Choroid plexus epithelial cell (primary cell): ENCODE data around the gene BCAN.

Experiments used
- DNase-seq: peaks from one replicate; pipeline ENCODE4 v3.0.0-alpha.2; 2010; ENCODE audit warnings: low read depth
- H3K4me3 ChIP-seq: 2 replicates; pipeline ENCODE4 v1.5.1; 2011; ENCODE audit warnings: low read depth, mild to moderate bottlenecking, control low read depth, low read length, moderate library complexity
- TF ChIP-seq, protein P1 (sequence below): conservative IDR thresholded peaks from 2 replicates; pipeline ENCODE4 v1.5.1; 2011; ENCODE audit warnings: low read depth, mild to moderate bottlenecking, control low read depth, inconsistent platforms, low read length, moderate library complexity

Gene BCAN

DNA sequence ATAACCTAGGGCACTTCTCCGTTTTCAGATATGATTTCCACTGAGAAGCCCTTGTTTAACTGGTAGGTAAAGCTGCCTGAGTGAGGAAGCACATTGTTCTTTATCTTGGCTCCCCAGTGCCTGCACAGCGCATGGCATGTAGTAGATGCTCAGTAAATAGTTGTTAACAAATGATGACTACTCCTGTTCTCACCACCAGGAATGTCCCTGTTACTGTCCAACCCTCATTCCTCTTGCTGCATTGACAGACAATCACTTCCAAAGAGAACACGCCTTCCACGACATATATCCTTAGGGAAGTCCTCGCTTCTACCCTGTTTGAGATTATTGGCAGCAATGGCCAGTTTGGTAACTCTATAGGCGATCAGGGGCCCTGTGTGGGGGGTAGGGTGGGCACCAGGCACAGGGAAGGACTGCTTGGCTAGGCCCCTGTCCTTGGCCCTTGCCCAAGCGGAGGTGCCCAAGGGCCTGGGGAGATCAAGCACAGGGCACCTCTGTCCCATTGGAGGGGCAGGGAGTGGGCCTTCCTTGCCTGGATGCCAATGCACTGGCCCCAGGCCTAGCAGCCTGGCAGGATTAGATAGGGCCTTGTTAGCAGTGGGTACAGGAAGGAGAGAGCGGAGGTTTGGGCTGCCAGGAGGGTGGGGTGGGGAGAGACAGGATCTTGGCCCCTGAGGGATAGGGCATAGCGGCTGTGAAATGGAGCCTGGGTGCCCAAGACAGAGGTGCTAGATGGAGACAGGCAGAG, 25.1 kb downstream of the BCAN start:
- TF ChIP-seq, protein P1, sequence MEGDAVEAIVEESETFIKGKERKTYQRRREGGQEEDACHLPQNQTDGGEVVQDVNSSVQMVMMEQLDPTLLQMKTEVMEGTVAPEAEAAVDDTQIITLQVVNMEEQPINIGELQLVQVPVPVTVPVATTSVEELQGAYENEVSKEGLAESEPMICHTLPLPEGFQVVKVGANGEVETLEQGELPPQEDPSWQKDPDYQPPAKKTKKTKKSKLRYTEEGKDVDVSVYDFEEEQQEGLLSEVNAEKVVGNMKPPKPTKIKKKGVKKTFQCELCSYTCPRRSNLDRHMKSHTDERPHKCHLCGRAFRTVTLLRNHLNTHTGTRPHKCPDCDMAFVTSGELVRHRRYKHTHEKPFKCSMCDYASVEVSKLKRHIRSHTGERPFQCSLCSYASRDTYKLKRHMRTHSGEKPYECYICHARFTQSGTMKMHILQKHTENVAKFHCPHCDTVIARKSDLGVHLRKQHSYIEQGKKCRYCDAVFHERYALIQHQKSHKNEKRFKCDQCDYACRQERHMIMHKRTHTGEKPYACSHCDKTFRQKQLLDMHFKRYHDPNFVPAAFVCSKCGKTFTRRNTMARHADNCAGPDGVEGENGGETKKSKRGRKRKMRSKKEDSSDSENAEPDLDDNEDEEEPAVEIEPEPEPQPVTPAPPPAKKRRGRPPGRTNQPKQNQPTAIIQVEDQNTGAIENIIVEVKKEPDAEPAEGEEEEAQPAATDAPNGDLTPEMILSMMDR = no peak
- no peak for DNase-seq
- H3K4me3 ChIP-seq = no peak overlapping the region

DNA sequence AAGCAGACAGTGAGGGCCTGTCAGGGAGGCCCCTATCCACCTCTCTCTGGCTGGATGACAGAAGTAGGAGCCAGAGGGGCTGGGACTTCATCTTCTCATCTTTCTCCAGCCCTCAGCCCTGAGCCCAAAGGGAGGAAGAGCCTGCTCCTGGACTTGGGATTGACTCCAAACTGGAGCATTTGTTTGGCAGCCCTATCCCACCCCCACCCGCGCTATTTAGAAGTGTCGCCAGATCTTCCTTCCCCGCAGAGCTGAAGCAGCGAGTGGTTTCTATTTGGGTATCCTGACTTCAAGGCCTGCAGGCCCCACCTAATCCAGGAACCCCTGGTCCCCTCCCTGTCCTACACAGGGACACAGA, 25.7 kb downstream of the BCAN start:
- DNase-seq = no peak
- no peak overlapping the region for H3K4me3 ChIP-seq
- TF ChIP-seq, protein P1 = no peak

DNA sequence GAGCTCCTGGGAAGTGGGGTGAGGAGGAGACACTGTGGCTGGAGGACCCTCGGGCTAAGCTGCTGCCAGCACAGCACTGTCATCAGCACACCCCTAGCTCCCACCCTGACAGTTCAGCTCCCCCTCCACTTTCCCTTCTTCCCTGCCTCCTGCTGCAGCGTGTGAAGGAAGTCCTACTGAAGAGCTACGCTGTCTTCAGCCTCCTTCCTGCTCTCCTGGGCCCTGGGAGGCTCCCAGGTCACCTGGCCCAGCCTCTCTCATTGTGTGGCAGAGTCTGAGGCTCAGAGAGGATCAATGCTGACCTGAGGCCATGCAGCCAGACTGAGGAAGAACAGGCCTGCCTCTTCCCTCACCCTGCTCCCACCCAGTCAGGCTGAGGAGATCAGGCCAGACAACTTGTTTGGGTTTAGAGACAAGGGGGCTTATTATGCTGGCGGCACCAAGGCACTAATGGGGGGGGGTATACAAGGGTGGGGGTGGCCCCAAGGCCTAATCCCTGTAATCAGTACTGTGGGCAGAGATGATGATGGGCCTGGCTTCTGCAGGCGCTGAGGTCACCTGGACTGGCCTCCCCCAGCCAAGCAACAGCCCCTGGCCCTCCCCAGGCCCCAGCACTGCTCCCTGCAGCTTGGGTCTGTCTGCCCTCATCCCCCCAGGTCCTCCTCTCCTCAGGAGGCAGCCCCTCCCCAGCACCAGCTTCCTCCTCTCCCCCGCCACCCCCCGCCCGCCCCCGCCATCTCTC, 26.2 kb downstream of the BCAN start:
- TF ChIP-seq, protein P1 = no peak
- no peak overlapping the region for H3K4me3 ChIP-seq
- DNase-seq = no peak

GRCh38 chr1:156668801-156669637, 27.1 kb downstream of the BCAN start:
- TF ChIP-seq, protein P1 = no peak
- no peak overlapping the region for H3K4me3 ChIP-seq
- no peak for DNase-seq

DNA sequence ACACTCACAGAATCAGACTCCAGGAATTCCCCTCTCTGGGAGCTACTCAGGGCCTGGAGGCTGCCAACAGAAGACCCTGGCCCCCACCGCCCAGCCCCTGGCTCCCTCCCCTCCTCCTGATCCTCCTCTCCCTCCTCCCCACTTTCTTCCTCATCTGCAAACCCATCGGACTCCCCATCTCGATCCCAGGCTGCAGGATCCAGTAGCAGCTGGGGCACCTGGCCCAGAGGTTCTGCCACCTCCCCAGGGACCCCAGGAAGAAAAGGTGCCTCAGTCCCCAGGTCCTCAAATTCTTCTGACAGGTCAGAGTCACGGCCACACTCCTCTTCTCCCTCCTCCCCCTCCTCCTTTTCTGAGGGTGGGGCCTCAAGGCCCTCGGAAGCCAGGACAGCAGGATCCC, 27.9 kb downstream of the BCAN start:
- no peak overlapping the region for H3K4me3 ChIP-seq
- TF ChIP-seq, protein P1 = no peak
- DNase-seq = no peak

- no peak overlapping the region for H3K4me3 ChIP-seq
Measured at GRCh38 chr1:156670359-156670758, 28.4 kb downstream of the BCAN start.

More at GRCh38 chr1:156670359-156670758, 28.4 kb downstream of the BCAN start:
- DNase-seq = no peak
- TF ChIP-seq, protein P1 = no peak
